Ishikawa (cell line): ENCODE measurements around the gene ASTN2.

Experiments used
- CREB1 ChIP-seq: IDR thresholded peaks from 2 replicates; pipeline ENCODE4 v1.6.1; 2012; ENCODE audit warnings: low read depth
- FOXM1 ChIP-seq: IDR thresholded peaks from 2 replicates; pipeline ENCODE4 v1.6.1; 2012; ENCODE audit warnings: low read depth, borderline replicate concordance
- TAF1 ChIP-seq: IDR thresholded peaks from 2 replicates; pipeline ENCODE4 v1.6.1; 2012; ENCODE audit warnings: low read depth, mild to moderate bottlenecking
- TF ChIP-seq, protein P1 (sequence below): IDR thresholded peaks from 2 replicates; pipeline ENCODE4 v1.6.1; 2012

DNA sequence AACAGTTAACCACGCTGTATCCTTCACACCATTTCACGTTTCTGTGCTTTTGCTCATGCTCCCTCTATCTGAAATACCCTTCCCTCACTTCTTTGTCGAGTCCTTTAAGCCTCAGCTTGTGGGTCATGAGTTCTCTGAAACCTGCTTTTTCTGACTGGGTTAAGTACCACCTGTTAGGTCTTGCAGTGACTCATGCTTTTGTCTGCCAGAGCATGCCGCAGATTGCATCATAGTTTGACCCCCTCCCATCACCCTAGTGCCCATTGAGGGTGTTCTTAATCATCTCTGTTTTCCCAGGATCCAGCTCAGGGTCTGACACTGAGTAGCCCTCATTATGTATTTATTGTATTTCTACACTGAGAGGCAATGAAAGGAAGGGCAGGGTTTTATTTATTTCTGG lies 190.2 kb downstream of the ASTN2 start:
- no peak for TF ChIP-seq TAF1
- no peak for TF ChIP-seq FOXM1
- no peak for TF ChIP-seq CREB1
- TF ChIP-seq, protein P1, sequence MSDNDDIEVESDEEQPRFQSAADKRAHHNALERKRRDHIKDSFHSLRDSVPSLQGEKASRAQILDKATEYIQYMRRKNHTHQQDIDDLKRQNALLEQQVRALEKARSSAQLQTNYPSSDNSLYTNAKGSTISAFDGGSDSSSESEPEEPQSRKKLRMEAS: no peak
